GM23338 (cell line): ENCODE results near the gene CCDC27. TPM values are rescaled to one million over a fixed set of nuclear protein-coding genes. Genes with fewer than 3 reads are reported as not detected.

Experiments
- polyA plus RNA-seq: library from polyadenylated mRNA; unstranded; fragments of >200 nt; fragmentation: Nextera tagmentation; extraction: Ambion mirVana; gene quantifications from 2 replicates; pipeline ENCODE4 v1.2.1, GENCODE V29; 2016
- small RNA-seq: library from RNA; depleted of rRNA; stranded (forward); fragments of <200 nt; gene quantifications from one replicate; pipeline ENCODE3, GENCODE V24; 2014; ENCODE audit warnings: low replicate concordance
- total RNA-seq: library from RNA; depleted of rRNA; stranded (reverse); fragments of >200 nt; shearing (Covaris generic); gene quantifications from 2 replicates; pipeline ENCODE4 v1.2.3, GENCODE V29; 2014; rRNA removed

CCDC27 gene
- total and polyA plus RNA-seq, 2 experiments from 2014 or later: 0.18 to 0.45 TPM

Small RNA genes lying within 50 kb of the gene (small RNA-seq; reads per million reads assigned to genes)
- gene RF02197 (not detected), gene RN7SL574P (not detected)

Other genes with a start within 250 kb of the CCDC27 start
- gene MEGF6, start 140.9 kb upstream of the CCDC27 start, total RNA-seq: 15.4 and 21.4 TPM in 2 replicates
- gene MEGF6, start 140.9 kb upstream of the CCDC27 start, polyA plus RNA-seq: 4.0 and 4.7 TPM in 2 replicates
- gene TPRG1L, start 127.4 kb upstream of the CCDC27 start, total RNA-seq: 20.3 and 24.4 TPM in 2 replicates
- 6.2 and 6.6 TPM in 2 replicates for gene TPRG1L, start 127.4 kb upstream of the CCDC27 start, polyA plus RNA-seq
- 40.8 and 43.3 TPM in 2 replicates for gene WRAP73, start 102.3 kb upstream of the CCDC27 start, total RNA-seq
- 22.6 and 24.4 TPM in 2 replicates for gene WRAP73, start 102.3 kb upstream of the CCDC27 start, polyA plus RNA-seq
- 1.8 and 3.4 TPM in 2 replicates for gene TP73, start 99.9 kb upstream of the CCDC27 start, total RNA-seq
- gene TP73, start 99.9 kb upstream of the CCDC27 start, polyA plus RNA-seq: 1.4 and 1.8 TPM in 2 replicates
- gene SMIM1, start 20.3 kb downstream of the CCDC27 start, total RNA-seq: 3.2 TPM in 1 of 2 replicates, not detected in the other
- gene SMIM1, start 20.3 kb downstream of the CCDC27 start, polyA plus RNA-seq: 7.2 and 12.0 TPM in 2 replicates
- 75.7 and 76.8 TPM in 2 replicates for gene LRRC47, start 44.0 kb downstream of the CCDC27 start, total RNA-seq
- 15.8 and 17.2 TPM in 2 replicates for gene LRRC47, start 44.0 kb downstream of the CCDC27 start, polyA plus RNA-seq
- 17.7 and 32.2 TPM in 2 replicates for gene CEP104, start 104.8 kb downstream of the CCDC27 start, total RNA-seq
- gene CEP104, start 104.8 kb downstream of the CCDC27 start, polyA plus RNA-seq: 20.5 and 21.1 TPM in 2 replicates
- gene DFFB, start 105.0 kb downstream of the CCDC27 start, total RNA-seq: 12.6 and 18.1 TPM in 2 replicates
- 4.4 and 6.5 TPM in 2 replicates for gene DFFB, start 105.0 kb downstream of the CCDC27 start, polyA plus RNA-seq
- 28.7 and 30.8 TPM in 2 replicates for gene C1orf174, start 147.8 kb downstream of the CCDC27 start, total RNA-seq
- gene C1orf174, start 147.8 kb downstream of the CCDC27 start, polyA plus RNA-seq: 26.3 and 28.5 TPM in 2 replicates